22Rv1 (cell line): ENCODE measurements around the gene CDC42BPB.
A peak's percentile ranks its signal among the peaks of the same experiment; 100 is the strongest.

Experiments
- CTCF ChIP-seq: fragments of 450-650 bp; IDR thresholded peaks from 2 replicates; pipeline ENCODE4 v1.5.1; 2017; ENCODE audit warnings: mild to moderate bottlenecking
- ZFX ChIP-seq: fragments of 450-650 bp; IDR thresholded peaks from 2 replicates; pipeline ENCODE4 v1.6.1; 2017; ENCODE audit warnings: antibody characterized with exemption, borderline replicate concordance

DNA sequence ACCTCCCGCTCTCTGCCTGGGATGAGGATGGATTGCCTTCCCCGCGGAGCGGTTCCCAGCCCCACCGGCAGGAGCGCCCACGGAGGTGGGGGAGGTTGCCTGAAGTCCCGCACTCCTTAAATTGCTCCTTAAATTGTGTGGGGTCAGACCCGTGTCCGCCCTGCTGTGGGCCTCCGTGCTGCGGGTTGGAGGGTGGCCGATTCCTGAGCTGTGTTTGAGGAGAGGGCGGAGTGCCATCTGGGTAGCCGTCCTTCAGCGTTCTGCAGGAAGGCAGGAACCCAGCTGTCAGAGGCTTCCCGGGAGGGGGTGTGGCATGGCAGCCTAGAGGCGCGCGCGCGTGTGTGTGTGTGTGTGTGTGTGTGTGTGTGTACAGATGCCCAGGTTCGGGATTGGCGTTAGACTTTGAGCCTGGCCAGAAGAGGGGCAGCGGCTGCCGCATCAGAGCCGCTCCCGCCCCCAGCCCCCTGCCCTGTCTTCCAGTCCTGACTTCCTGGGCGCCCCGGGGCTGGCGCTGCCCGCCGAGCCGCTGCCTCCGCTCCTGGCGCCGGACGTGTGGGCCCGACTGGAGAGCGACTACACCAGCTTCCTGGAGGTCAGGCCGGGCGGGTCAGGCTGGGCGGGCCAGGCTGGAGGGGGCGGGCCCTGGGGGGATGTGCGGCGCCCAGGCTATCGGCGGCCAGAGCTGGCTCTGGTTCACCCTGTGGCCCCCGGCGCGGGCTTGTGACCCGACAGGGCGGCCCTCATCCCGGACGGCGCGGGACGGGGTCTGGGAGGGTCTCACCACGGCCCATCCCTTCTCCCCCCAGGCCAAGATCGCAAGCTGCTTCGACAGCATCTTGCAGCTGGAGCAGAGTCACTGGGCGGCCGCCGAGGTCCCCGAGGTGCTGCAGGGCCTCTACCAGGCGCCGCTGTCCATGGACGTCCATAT lies 46.4 kb upstream of the CDC42BPB start:
- TF ChIP-seq CTCF (peak; percentile 55), ZFX (no peak)
